Neural crest cell (in vitro differentiated cells): Measurements from ENCODE around the gene C15orf39. TPM values are rescaled to one million over a fixed set of nuclear protein-coding genes. Genes with fewer than 3 reads are reported as not detected.
"Not testable (repeated sequence)": the region's sequence is repeated elsewhere in the genome, so short reads cannot be mapped to it uniquely, and the experiment has no call there.

ENCODE experiments used
- DNase-seq: peaks from one replicate; pipeline ENCODE4 v3.0.0; 2021; ENCODE audit warnings: low read depth, mixed read lengths, low spot score
- H3K27ac Mint-ChIP-seq: one replicate; pipeline ENCODE4 v1.8.0; 2021; ENCODE audit warnings: mild to moderate bottlenecking, mixed read lengths; ENCODE audit not compliant: unreplicated experiment
- H3K27me3 Mint-ChIP-seq: 2 replicates; pipeline ENCODE4 v1.8.0; 2021; ENCODE audit warnings: low read depth, mild to moderate bottlenecking, mixed read lengths
- H3K36me3 Mint-ChIP-seq: 2 replicates; pipeline ENCODE4 v1.8.0; 2021; ENCODE audit warnings: low read depth, mild to moderate bottlenecking, mixed read lengths
- H3K4me1 Mint-ChIP-seq: 2 replicates; pipeline ENCODE4 v1.8.0; 2021; ENCODE audit warnings: mixed read lengths
- H3K4me3 Mint-ChIP-seq: one replicate; pipeline ENCODE4 v1.8.0; 2021; ENCODE audit warnings: mild to moderate bottlenecking, mixed read lengths
- H3K9me3 Mint-ChIP-seq: 2 replicates; pipeline ENCODE4 v1.8.0; 2021; ENCODE audit warnings: mixed read lengths
- total RNA-seq: library from RNA; stranded (reverse); gene quantifications from 2 replicates; pipeline ENCODE4 v1.2.1, GENCODE V29; 2021
- TF ChIP-seq, protein P1 (sequence below): fragments of 200-600 bp; sonication (generic); conservative IDR thresholded peaks from 2 replicates; pipeline ENCODE4 v1.5.0; 2021; ENCODE audit warnings: antibody characterized with exemption, mild to moderate bottlenecking

Gene C15orf39
- total RNA-seq, 1 donor from 2014 or later: 29.5 TPM

DNA sequence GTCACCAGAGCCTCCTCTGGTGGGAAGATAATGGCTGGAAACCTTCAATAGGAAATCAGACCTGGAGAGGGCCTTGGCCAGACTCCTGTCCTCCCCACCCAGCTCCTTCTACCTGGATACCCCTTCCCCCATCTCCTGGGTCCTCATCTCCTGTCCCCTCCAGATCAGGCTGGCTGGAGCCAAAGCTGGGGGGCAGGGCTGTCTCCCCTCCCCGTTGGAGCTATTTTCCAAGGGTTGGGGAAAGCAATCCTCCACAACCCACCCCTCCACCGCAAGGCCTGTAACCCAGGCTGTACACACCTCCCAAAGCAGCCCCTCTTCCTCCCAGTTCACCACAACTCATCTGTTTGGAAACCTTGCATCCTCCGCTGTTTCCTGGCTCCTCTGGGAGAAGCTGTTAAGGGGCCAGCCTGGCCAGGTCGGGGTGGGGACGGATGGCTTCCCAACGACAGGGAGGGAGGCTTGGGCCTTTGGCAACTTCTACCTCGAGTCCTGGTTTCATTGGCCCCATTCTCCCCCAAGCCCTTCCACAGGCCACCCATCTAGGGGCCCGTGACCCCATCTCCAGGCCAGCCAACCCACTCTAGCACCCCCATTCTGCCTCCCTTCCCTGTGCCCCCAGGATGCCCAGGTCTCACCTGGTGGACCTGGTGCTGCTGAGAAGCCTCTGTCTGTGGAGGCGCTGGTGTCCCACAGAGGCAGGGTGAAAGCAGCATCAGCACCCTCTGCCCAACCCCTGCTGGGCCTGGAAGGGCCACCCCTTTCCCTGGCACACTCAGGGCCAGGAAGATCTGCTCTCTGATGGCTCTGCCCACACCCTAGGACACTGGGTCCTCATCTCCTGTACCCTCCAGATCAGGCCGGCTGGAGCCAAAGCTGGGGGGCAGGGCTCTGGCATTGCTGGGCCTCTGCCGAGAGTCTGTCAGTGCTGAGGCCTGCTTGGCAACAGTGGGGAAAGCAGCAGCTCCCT lies 34.4 kb downstream of the C15orf39 start:
- TF ChIP-seq, protein P1, sequence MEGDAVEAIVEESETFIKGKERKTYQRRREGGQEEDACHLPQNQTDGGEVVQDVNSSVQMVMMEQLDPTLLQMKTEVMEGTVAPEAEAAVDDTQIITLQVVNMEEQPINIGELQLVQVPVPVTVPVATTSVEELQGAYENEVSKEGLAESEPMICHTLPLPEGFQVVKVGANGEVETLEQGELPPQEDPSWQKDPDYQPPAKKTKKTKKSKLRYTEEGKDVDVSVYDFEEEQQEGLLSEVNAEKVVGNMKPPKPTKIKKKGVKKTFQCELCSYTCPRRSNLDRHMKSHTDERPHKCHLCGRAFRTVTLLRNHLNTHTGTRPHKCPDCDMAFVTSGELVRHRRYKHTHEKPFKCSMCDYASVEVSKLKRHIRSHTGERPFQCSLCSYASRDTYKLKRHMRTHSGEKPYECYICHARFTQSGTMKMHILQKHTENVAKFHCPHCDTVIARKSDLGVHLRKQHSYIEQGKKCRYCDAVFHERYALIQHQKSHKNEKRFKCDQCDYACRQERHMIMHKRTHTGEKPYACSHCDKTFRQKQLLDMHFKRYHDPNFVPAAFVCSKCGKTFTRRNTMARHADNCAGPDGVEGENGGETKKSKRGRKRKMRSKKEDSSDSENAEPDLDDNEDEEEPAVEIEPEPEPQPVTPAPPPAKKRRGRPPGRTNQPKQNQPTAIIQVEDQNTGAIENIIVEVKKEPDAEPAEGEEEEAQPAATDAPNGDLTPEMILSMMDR: no peak
- no peaks in the 10 kb centered on the region for H3K36me3 Mint-ChIP-seq
- H3K4me1 Mint-ChIP-seq: no peaks in the 10 kb centered on the region
- DNase-seq: no peak
- no peak overlapping the region for H3K27ac Mint-ChIP-seq
- no peak overlapping the region for H3K4me3 Mint-ChIP-seq
- H3K9me3 Mint-ChIP-seq: peaks cover 3% of the 10 kb centered on the region
- H3K27me3 Mint-ChIP-seq: peaks cover 4% of the 10 kb centered on the region

DNA sequence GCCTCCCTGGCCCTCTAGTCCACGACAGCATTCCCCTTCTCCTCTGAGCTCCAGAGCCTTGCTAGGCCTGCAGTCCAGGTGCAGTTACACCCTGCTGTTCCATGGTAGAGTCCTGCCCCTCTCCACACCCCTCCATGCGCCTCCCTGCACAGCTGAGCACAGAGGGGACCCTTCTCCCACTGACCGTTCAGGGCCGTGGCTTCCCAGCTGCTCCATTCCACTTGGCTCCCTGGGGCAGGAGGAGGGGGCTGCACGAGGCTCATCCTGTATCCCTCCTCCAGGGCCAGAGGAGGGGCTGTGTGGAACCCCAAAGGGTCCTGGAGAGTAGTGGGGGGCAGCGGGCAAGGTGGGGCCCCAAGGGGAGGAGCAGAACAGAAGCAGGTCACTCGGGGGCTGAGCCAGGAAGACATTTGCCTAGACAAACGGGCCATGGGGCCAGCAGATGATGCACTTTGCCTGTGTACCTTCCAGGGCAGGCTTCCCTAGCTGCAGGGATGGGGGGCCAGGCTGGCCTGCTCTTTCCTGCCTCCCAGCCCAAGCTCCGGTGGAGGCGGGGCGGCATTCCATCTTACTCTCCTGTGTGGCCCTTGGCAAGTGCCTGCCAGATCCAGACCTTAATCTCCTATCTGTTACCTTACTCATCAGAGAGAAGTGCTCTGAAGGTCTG lies 35.8 kb downstream of the C15orf39 start:
- Mint-ChIP-seq H3K4me1 (no peaks in the 10 kb centered on the region), H3K27ac (no peak overlapping the region), H3K4me3 (no peak overlapping the region), H3K27me3 (peaks cover 4% of the 10 kb centered on the region), H3K9me3 (peaks cover 3% of the 10 kb centered on the region), H3K36me3 (no peaks in the 10 kb centered on the region)
- TF ChIP-seq, protein P1: no peak
- DNase-seq: no peak

DNA sequence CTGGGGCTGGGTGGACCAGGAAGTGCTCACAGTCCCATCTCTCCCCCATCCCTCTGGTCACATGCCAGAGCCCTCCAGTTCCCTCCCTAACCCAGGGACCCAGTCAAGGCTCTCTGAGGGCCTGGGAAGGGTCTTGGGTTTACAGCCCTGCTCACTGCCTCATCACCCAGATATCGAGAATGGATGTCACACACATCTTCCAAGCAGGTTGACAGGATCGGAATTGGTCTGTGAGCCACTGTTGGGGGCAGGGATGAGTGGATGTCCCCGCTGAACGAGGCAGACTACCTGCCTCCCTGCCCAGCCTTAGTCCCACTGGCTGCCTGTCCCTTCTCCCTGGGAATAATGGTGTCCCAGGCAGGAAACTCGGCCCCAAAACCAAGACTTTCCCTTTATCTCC lies 36.5 kb downstream of the C15orf39 start:
- Mint-ChIP-seq H3K27ac (no peak overlapping the region), H3K4me1 (no peaks in the 10 kb centered on the region), H3K9me3 (peaks cover 3% of the 10 kb centered on the region), H3K27me3 (peaks cover 4% of the 10 kb centered on the region), H3K36me3 (no peaks in the 10 kb centered on the region), H3K4me3 (no peak overlapping the region)
- no peak for DNase-seq
- TF ChIP-seq, protein P1: no peak

DNA sequence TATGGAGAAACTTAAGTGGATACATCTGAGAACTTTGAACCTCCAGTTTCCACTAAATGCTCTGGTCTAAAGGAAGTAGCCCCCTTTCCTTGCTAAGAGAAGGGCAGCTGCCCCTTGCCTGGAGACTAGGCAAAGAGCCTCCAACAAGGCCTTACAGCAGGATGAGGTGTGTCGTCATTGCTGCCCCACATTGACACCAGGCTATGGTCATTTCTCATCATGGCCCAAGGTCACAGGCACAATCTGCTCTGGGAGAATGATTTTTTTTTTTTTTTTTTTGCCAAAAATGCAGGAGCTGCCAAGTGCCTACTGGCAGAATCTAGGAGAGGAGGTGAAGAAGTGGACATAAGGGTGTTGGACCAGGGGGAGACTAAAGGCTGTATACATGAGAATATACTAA lies 44.1 kb downstream of the C15orf39 start:
- not testable (repeated sequence) for H3K4me1 Mint-ChIP-seq, H3K36me3 Mint-ChIP-seq, H3K4me3 Mint-ChIP-seq, H3K9me3 Mint-ChIP-seq, H3K27ac Mint-ChIP-seq, DNase-seq
- H3K27me3 Mint-ChIP-seq: peaks cover 21% of the 10 kb centered on the region

DNA sequence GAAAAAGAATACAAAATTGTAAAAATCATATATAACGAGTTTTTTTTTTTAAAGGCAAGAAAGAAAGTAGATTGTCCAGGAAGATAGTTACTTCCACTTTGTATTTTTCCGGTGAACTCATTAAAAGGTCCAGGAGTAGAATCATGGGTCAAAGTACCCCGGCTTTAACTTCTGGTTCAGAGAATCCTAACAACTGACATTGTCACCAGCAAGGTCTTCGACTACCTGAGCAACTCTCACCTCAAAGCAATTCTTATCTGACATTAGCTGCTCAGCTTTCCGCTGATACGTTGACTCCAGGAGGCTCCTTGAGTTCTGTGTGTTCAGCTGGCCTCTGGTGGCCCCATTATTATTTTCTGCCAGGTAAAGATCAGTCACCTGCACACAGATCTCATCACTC lies 47.3 kb downstream of the C15orf39 start:
- H3K27me3 Mint-ChIP-seq: peaks cover 25% of the 10 kb centered on the region
- H3K9me3 Mint-ChIP-seq: not testable (repeated sequence)

DNA sequence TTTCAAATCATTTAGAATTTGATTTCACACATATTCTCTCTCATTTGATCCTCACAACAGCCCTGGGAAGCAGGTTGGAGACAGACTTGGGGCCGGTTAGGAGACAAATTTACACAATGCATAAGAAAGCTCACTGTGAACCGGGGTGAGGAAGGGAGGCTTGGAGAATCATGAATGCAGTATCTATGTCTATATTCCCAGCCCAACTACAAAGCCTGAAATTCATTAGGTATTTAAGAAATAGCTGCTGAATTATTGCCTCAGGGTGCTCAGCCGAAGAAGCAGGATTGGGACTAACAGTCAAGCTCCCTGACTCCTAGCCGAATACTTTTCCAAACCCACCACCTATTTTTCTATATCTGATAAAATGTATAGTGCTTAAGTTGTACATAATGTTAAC lies 48.0 kb downstream of the C15orf39 start:
- peaks cover 6% of the 10 kb centered on the region for H3K4me1 Mint-ChIP-seq
- no peak overlapping the region for H3K27ac Mint-ChIP-seq
- no peaks in the 10 kb centered on the region for H3K9me3 Mint-ChIP-seq
- DNase-seq: no peak
- no peak overlapping the region for H3K4me3 Mint-ChIP-seq
- H3K36me3 Mint-ChIP-seq: no peaks in the 10 kb centered on the region
- H3K27me3 Mint-ChIP-seq: peaks cover 25% of the 10 kb centered on the region
- TF ChIP-seq, protein P1: no peak

More for the DNA sequence above, 47.3 kb downstream of the C15orf39 start:
- not testable (repeated sequence) for H3K27ac Mint-ChIP-seq, H3K4me1 Mint-ChIP-seq, H3K36me3 Mint-ChIP-seq, H3K4me3 Mint-ChIP-seq, DNase-seq

DNA sequence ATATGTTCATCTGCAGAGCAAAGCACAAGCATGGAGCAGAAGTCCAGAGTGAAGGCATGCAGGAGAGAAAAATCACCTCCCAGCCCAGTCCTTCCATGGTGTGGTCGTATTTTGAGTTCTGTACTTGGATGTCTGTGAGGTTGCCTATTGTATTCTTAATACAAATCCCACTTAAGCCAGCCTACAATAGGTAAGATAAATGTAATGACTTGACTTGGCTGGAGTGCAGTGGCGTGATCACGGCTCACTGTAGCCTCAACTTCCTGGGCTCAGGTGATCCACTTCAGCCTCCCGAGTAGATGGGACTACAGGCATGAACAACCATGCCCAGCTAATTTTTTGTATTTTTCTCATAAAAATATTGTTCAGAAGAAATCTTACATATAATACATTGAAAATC lies 49.7 kb downstream of the C15orf39 start:
- not testable (repeated sequence) for DNase-seq, H3K36me3 Mint-ChIP-seq, H3K27ac Mint-ChIP-seq, H3K4me3 Mint-ChIP-seq, H3K9me3 Mint-ChIP-seq, H3K4me1 Mint-ChIP-seq
- H3K27me3 Mint-ChIP-seq: peaks cover 20% of the 10 kb centered on the region

DNA sequence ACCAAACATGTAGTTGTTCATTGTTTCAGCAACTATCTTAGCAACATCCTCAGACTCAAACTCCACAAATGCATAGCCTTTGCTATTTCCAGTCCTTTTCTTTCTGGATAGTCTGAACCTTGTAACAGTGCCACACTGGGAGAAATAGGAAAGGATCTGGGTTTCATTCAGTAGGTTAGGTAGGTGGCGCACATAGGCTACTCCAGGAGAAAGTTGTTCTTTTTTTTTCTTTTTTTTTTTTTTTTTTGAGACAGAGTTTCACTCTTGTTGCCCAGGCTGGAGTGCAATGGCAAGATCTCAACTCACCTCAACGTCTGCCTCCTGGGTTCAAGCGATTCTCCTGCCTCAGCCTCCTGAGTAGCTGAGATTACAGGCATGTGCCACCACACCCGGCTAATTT lies 50.6 kb downstream of the C15orf39 start:
- H3K9me3 Mint-ChIP-seq, H3K27ac Mint-ChIP-seq, H3K36me3 Mint-ChIP-seq, H3K4me3 Mint-ChIP-seq, H3K4me1 Mint-ChIP-seq, DNase-seq: not testable (repeated sequence)
- H3K27me3 Mint-ChIP-seq: peaks cover 20% of the 10 kb centered on the region

DNA sequence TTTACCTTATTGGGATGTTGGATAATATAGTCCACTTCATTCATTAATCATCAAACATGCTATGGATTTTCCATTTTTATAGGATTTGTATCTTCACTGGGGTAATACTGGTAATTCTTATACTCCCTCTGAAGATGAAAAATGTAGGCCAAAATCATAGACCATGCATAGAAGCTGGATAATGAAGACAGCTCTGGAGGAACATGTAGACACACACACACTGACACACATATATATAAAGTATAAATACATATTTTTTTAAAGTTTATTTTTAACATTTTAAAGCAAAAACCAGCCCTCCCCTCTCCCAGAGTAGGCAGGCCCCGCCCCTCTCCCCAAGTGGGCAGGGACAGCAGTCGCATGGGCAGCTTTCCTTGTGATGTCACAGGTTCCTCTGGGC lies 56.4 kb downstream of the C15orf39 start, which contains the start of gene GOLGA6C:
GOLGA6C (plus strand) TSS at position 301 of the 400 bp plus-strand sequence. CDS start 265 bp downstream, outside the sequence.
- not testable (repeated sequence) for H3K4me3 Mint-ChIP-seq, H3K4me1 Mint-ChIP-seq, H3K27ac Mint-ChIP-seq, H3K36me3 Mint-ChIP-seq, DNase-seq, H3K27me3 Mint-ChIP-seq, H3K9me3 Mint-ChIP-seq
